Activated CD4-positive, alpha-beta T cell treated with anti-CD3 and anti-CD28 coated beads, Interleukin-2, Interleukin-4, amounts not matched to agents 100 ng/mL and 50 ng/mL, durations not matched to agents 16 hours and 8 hours (primary cell): ENCODE measurements around the gene ZNF664.
A peak's percentile ranks its signal among the peaks of the same experiment; 100 is the strongest.

Experiments used
- DNase-seq: peaks from one replicate; pipeline ENCODE4 v3.0.0-alpha.2; 2020; ENCODE audit warnings: low spot score

The ZNF664 gene

GRCh38 chr12:123990511-123990910 is 17.5 kb downstream of the ZNF664 start:
- DNase-seq, result no peak

- no peak for DNase-seq
These were observed 18.4 kb downstream of the ZNF664 start for GRCh38 chr12:123991372-123991951.

DNA sequence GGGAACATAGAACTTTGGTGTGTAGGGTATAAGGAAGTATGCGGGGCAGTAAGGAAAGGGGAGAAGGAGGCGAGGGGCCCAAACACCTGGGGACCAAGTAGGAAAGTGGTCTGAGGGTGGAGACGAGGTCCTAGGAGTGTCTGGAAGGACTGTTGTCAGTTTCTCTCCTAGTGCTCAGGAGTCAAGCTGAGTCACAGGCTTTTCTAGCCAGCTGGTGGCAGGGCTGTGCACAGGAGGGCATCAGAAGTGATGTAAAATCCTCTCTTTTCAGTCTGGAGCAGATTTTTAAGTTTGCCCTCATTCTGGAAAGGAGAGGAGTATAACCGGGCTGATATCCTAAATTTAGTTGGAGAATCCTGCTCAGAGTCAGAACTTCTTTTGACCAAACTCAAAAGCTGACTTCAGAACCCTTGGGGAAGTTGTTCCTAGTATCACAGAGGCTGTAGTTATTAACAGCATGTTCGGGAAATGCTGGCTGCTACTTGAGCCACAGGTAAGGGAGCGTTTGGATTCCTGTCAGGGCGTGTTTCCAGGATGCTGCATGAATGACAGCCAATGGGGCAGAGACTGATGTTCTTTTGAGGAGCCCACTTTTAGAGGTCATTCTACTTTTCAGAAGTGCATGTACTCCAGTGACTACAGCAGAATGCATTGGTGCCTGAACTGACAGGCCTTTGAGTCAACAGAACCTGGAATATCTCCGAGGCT is 19.3 kb downstream of the ZNF664 start:
- no peak for DNase-seq

GRCh38 chr12:123995023-123995748 is 22.2 kb downstream of the ZNF664 start:
- DNase-seq, result no peak

GRCh38 chr12:123996581-123996980 is 23.6 kb downstream of the ZNF664 start:
- DNase-seq, result no peak

GRCh38 chr12:123997033-123997822 is 24.2 kb downstream of the ZNF664 start:
- DNase-seq, result no peak

- DNase-seq, result no peak
These were observed 24.9 kb downstream of the ZNF664 start for GRCh38 chr12:123997908-123998307.

DNA sequence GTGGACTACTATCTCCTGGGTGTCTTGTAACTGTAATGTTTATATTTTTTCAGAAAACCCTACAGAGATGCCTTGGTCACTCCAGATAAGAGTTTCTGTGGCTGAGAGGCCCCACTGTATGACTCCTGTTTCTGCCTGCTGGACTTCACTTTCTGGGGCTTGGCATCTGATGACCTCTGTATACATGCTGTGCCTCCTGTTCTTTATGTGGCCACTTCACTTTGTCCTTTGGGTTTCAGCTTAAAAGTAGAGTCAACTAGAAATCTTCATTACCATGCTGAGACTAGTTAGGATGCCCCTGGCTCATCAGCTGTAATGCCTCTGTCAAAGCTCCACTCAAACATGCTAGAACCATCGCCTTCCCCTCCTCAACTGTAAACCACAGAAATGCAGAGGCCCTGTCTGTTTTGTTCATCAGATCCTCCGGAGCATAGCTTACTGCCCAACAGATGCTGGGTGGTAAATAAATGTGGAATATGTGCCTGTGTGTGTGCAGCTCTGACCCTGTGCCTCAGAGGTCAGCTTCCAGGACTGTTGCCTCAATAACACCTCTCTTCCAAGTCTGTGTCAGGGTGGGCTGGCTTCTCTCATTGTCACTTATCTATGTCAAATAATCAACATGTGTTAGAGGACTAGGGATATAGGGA is 25.5 kb downstream of the ZNF664 start:
- no peak for DNase-seq

DNA sequence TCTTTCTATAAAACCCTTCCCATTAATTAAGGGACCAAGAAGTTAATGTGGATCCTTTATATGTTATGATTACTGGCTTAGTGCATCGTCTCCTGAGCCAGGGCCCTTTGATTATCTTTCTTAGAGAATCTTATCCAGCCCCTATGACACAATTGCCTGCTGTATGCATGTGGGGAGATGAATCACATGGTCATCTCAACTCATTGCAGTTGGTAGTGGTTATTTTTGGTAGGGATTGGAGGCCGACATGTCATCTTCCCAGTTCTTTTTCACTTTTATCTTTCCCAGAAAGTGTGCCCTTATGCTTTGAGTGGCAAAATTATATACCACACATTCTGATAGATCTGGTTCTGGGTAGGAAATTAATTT is 26.0 kb downstream of the ZNF664 start:
- no peak for DNase-seq

DNA sequence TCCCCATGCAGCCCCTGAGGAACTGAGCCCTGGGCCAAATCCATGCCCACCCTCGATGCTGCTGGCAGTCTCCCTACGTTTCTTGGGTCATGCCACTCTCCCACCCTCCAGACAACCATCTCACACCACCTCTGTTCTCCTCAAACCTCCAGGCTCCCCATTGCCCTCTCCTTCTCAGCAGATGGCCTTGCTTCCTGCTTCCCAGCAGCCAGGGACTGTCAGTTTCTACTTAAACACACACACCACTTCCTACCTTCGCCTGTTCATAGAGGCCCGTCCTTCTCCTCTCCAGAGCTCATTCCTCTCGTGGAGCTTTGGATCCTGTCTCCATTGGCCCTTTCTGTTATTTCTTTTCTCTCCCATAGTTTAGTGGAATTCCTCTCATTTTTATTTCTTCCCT is 27.1 kb downstream of the ZNF664 start:
- DNase-seq, result no peak

GRCh38 chr12:124001343-124001742 is 28.3 kb downstream of the ZNF664 start:
- no peak for DNase-seq

DNA sequence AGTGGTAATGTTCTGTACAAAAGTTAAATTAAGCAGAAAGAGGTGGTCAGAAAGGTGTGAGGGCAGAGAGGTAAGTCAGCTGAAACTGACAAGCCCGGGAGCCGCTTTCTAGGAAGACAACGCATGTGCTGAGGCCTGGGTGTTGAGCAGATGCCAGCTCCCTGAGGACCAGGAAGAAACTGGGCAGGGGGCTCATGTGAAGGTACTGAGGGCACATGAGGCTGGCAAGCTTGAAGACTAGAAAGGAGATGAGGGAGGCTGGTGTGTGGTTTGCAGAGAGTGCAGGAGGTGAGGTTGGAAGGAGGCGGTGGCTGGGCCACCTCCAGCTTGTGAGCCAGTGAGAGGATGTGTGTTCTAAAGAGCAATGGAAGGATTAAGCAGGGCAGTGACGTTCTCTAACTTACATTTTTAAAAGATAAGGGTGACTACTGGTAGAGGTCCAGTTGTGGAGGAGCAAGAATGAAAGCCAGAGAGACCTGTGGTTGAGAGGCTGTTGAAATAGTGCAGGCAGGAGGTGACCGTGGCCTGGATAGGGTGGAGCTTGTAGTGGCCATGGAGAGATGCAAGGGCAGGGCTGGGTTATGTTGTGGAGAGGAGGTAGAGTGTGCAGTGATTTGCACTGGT is 29.1 kb downstream of the ZNF664 start:
- DNase-seq, result no peak

- no peak for DNase-seq
These were observed 29.6 kb downstream of the ZNF664 start for GRCh38 chr12:124002654-124003053.

DNA sequence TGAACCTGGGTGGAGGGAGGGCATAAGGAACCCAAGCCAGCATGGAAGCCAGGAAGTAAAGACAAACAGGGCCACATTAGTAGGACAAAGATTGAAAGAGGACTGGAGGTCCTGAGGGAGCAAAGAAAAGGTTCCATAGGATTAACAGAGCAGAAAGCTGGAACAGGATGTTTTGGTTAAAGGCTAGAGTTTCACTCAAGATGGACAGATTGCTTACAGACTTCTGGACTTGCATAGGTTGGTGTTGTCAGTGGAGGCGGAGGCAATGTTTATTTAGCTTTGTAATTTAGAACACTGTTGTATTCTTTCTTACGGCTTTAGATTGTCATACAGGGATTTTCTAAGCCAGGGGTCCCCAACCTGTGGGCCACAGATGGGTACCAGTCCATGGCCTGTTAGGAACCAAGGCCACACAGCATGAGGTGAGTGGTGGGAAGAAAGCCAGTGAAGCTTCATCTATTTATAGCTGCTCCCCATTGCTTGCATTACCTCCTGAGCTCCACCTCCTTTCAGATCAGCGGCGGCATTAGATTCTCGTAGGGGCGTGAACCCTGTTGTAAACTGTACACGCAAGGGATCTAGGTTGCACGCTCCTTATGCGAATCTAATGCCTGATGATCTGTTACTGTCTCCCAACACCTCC is 31.3 kb downstream of the ZNF664 start:
- DNase-seq, result no peak

GRCh38 chr12:124006085-124006845 is 33.2 kb downstream of the ZNF664 start:
- peak; percentile 17 for DNase-seq

- no peak for DNase-seq
These were observed 34.1 kb downstream of the ZNF664 start for GRCh38 chr12:124006846-124007713.

DNA sequence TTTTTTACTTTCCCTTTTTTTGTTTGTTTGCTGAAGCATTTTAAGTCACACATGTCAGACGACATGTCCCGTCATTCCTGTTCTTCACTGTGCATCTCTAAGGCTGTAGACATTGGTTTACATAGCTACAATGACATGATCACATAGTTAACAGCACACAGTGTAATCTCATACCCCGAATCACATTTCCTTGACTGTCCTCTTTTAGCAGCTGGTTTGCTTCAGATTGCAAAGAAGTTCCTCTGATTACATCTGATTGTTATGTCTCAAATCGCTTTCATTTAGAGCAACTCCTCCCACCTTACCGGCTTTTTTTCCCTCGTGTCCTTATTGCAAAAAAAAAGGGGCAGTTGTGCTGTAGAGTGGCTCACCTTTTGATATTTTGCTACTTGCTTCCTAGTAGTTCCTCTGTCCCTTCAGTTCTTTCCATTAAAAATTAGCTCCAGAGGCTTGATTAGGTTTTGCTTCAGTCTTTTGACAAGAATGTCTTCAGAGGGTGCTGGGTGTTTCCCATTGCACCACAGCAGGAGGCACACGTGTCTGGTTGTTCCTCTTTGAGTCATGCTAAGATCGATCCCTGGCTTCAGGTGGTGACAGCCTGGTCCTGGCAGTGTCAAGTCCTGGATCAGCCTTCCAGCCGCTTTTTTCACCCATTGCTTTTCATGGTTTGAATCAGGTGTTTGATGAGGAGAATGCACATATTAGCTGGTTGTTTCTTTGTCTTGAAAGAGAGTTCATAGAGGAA is 35.0 kb downstream of the ZNF664 start:
- peak; percentile 19 for DNase-seq

DNA sequence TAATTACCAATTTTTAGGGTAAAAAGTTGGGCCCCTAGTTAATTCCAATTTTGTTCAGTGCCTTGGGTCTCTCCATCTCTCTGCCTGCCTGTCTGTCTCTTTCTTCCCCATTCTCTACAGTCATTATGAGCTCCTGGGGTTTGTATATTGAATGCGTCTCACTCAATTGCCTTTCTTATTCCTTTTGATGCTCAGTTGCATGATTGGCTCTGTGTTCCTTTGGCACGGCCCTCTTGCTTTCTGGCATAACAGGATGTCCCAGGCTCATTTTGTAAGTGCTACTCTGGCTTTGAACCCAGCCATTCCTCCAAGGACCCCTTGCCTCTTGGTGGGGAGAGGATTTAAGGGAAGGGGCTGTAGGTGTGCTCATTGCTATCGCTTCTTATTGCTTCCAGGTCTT is 35.6 kb downstream of the ZNF664 start:
- no peak for DNase-seq

DNA sequence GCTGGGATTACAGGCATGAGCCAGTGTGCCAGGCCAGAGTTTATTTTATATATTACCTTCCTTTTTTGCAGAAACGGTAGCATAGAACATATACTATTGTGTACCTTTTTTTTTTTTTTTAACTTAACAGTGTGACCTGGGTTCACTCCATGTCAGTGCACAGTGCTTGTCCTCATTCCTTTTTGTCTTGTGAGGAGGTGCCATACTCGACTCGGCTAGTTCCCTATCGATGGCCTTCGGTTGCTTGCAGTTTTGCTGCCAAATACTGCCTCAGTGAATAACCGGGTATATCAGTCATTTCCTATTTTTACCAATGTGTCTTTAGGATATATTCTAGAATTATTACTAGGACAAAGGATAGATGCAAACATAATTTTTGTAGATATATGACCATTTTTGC is 36.8 kb downstream of the ZNF664 start:
- no peak for DNase-seq
